Measurements from ENCODE around the gene TRPM2. TPM values are rescaled to one million over a fixed set of nuclear protein-coding genes. Genes with fewer than 3 reads are reported as not detected.

TRPM2 gene
- total RNA-seq, 2 donors from 2014 or later, result 1.6 to 2.7 TPM

DNA sequence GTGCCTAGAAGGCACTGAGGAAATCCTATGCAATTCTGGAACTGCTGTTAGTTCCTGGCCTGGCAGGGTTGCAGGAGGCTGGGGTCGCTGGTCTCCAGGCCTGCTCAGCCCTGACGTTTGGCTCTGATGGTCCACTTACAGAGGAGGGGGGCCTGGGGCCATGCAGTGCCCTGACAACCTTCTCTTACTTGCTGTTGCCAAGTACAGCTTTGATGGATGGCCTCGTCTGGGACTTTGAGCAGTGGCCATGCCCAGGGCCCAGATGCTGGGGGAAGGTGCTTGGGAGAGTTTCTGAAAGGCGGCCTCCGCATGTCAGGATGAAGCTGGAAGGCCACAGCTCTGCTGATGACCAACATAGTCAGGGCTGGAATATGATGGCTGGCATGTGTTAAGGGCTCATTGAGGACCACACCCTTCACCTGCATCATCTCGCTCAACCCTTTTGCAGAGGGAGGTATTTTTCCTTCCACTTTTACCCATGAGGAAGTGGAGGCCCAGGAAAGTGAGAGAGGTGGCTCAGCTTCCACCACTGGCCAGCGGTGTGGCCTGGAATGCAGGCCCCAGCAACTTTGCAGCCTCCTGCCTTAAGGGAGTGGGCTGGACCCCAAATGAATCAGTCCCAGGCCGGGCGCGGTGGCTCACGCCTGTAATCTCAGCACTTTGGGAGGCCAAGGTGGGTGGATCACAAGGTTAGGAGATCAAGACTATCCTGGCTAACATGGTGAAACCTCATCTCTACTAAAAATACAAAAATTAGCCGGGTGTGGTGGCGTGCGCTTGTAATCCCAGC lies 67.2 kb downstream of the TRPM2 start:
- intact Hi-C loops (cut with DNase I), result no loop called here
- Histone ChIP-seq H3K4me3 (no peak overlapping the region), H3K4me1 (replicated peaks) (no peaks in the 10 kb centered on the region), H3K9me3 (no peaks in the 10 kb centered on the region), H3K36me3 (no peaks in the 10 kb centered on the region), H3K27me3 (replicated peaks; ENCODE audit: insufficient read depth) (peaks cover 6% of the 10 kb centered on the region), H3K27ac (no peak overlapping the region)
- TF ChIP-seq CTCF (IDR thresholded peaks at IDR 0.05), result no peak
- no peak for TF ChIP-seq POLR2A (IDR thresholded peaks at IDR 0.05)
- TF ChIP-seq POLR2AphosphoS5 (IDR thresholded peaks at IDR 0.05), result no peak
- no peak for DNase-seq (ENCODE audit: low spot score)
- WGBS, result 94% methylated on average over 14 of the region's 14 CpGs

DNA sequence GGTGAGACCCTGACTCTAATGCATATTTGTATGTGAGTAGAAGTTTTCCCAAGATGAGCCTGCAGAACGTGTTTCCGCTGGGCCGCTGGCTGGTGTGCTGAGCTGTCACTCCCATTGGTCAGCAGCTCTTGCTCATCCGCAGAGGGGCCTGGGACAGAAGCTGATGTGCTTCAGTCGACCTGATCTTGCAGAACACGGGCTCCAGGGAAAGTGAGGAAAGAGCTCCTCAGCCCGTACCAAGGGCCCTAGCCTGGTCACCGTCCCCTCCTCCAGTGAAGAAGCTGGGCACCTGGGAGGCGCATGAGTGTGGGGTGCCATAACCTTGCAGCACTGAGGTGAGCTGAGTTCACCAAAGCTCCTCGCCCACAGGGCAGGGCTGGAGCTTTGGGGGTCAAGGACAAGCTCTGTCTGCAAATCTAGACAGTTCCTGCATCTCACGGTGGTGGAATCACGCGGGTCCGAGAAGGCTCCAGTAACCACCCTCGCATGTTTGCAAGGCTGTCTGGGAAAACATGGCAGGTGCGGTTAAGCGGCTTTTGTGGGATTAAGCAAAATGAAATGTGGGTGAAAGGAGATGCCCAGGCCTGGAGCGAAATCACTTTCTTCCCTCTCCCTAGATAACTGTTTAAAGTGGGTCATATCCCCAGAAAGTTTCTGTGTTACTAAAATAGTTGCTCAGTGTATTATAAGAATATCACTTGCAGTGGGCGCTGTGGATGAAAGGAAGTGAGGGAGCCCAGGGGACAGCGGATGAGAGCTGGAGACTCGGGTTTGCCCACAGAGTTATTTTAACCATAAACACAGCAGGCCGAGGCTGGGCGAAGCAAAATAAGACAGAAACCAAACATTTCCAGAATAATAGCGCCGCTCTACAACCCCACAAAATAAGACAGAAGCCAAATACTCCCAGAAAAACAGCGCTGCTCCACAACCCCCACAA lies 68.8 kb downstream of the TRPM2 start:
- H3K9me3 ChIP-seq, result no peaks in the 10 kb centered on the region
- peaks cover 7% of the 10 kb centered on the region for H3K27me3 ChIP-seq (replicated peaks; ENCODE audit: insufficient read depth)
- no peak overlapping the region for H3K27ac ChIP-seq
- H3K36me3 ChIP-seq, result no peaks in the 10 kb centered on the region
- no peak for DNase-seq (ENCODE audit: low spot score)
- H3K4me1 ChIP-seq (replicated peaks), result no peaks in the 10 kb centered on the region
- WGBS, result 80% methylated on average over 26 of the region's 26 CpGs
- intact Hi-C loops (cut with DNase I), result no loop called here
- no peak overlapping the region for H3K4me3 ChIP-seq
- no peak for TF ChIP-seq POLR2AphosphoS5 (IDR thresholded peaks at IDR 0.05)
- TF ChIP-seq POLR2A (IDR thresholded peaks at IDR 0.05), result no peak
- no peak for TF ChIP-seq CTCF (IDR thresholded peaks at IDR 0.05)

- H3K4me1 ChIP-seq (replicated peaks), result no peaks in the 10 kb centered on the region
- DNase-seq (ENCODE audit: low spot score), result no peak
- 77% methylated on average over 12 of the region's 12 CpGs for WGBS
These were observed 69.9 kb downstream of the TRPM2 start for GRCh38 chr21:44423312-44423821.

DNA sequence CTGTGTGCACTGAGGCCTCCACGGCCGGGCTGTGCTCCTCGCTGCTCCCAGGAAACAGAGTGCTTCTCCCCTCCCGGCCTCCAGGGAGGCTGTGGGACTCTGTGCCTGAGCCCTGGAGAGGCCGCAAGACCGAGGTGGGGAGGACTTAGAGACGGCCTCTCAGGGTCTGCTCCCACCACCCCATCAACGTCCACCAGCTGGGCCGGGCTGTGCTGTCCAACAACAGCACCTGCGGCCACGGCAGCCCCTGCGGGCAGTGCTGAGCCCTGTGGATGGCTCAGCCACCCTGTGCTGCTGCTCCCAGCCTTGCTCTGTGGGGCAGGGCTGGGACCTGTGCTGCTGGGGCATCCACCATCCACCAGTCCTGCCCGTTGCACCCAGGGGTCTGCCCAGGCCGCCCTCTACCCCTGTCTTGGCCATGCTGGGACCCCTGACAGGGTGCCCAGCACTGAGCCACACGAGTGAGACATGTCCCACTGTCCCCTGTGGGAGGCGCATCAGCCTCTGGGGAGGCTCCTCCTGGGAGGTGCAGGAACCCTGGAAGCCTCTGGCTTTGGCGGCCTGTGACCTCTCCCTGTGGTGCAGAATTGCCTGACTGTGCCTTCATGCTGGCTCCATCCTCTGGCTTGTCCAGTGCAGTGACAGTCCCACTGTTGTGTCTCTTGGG lies 70.7 kb downstream of the TRPM2 start:
- TF ChIP-seq POLR2A (IDR thresholded peaks at IDR 0.05) (no peak), CTCF (IDR thresholded peaks at IDR 0.05) (no peak), POLR2AphosphoS5 (IDR thresholded peaks at IDR 0.05) (no peak)
- H3K4me1 ChIP-seq (replicated peaks), result no peaks in the 10 kb centered on the region
- H3K27ac ChIP-seq, result no peak overlapping the region
- no peaks in the 10 kb centered on the region for H3K9me3 ChIP-seq
- H3K27me3 ChIP-seq (replicated peaks; ENCODE audit: insufficient read depth), result peaks cover 7% of the 10 kb centered on the region
- H3K36me3 ChIP-seq, result no peaks in the 10 kb centered on the region
- intact Hi-C loops (cut with DNase I), result no loop called here
- WGBS, result 82% methylated on average over 17 of the region's 17 CpGs
- no peak overlapping the region for H3K4me3 ChIP-seq
- no peak for DNase-seq (ENCODE audit: low spot score)

More at GRCh38 chr21:44423312-44423821, 69.9 kb downstream of the TRPM2 start:
- Histone ChIP-seq H3K9me3 (no peaks in the 10 kb centered on the region), H3K27me3 (replicated peaks; ENCODE audit: insufficient read depth) (peaks cover 7% of the 10 kb centered on the region), H3K36me3 (no peaks in the 10 kb centered on the region), H3K27ac (no peak overlapping the region), H3K4me3 (no peak overlapping the region)
- intact Hi-C loops (cut with DNase I), result no loop called here
- TF ChIP-seq POLR2A (IDR thresholded peaks at IDR 0.05) (no peak), POLR2AphosphoS5 (IDR thresholded peaks at IDR 0.05) (no peak), CTCF (IDR thresholded peaks at IDR 0.05) (no peak)

Data from prostate gland (tissue), 2 donors.